HFFc6 (cell line): ENCODE results near the gene SSR1. TPM values are rescaled to one million over a fixed set of nuclear protein-coding genes. Genes with fewer than 3 reads are reported as not detected.
"Not testable (repeated sequence)": the region's sequence is repeated elsewhere in the genome, so short reads cannot be mapped to it uniquely, and the experiment has no call there.

Experiments
- DNase-seq: peaks from one replicate; pipeline ENCODE4 v3.0.0-alpha.2; 2018
- H3K27ac Mint-ChIP-seq: 2 replicates; pipeline ENCODE4 v1.8.0; 2020; ENCODE audit warnings: mild to moderate bottlenecking, mixed read lengths
- H3K27me3 Mint-ChIP-seq: 2 replicates; pipeline ENCODE4 v1.8.0; 2021; ENCODE audit warnings: mild to moderate bottlenecking, moderate library complexity, mixed read lengths; ENCODE audit not compliant: insufficient read depth
- H3K36me3 Mint-ChIP-seq: 2 replicates; pipeline ENCODE4 v1.8.0; 2021; ENCODE audit warnings: low read depth, mixed read lengths
- H3K4me1 Mint-ChIP-seq: 2 replicates; pipeline ENCODE4 v1.8.0; 2020; ENCODE audit warnings: low read depth, mixed read lengths
- H3K4me3 Mint-ChIP-seq: 2 replicates; pipeline ENCODE4 v1.8.0; 2020; ENCODE audit warnings: mild to moderate bottlenecking, moderate library complexity, mixed read lengths
- H3K9me3 Mint-ChIP-seq: 2 replicates; pipeline ENCODE4 v1.8.0; 2020; ENCODE audit warnings: mild to moderate bottlenecking, mixed read lengths
- total RNA-seq, 6 experiments: library from RNA; stranded (reverse); fragmentation: NEBNext Ultra II Directional; extraction: Animal tissue kit (Norgen Biotek cat#: 25700); gene quantifications; 2 replicates in 1 of 6; 3 replicates in 5 of 6; pipeline ENCODE4 v1.2.3, GENCODE V29; 2021
- TF ChIP-seq, protein P1 (sequence below): fragments of 200-600 bp; sonication (generic); IDR thresholded peaks from 2 replicates; pipeline ENCODE4 v1.5.0; 2021; ENCODE audit warnings: antibody characterized with exemption, mild to moderate bottlenecking

SSR1 gene
- total RNA-seq, 6 experiments from 2014 or later: 279 to 334 (median 307) TPM

DNA sequence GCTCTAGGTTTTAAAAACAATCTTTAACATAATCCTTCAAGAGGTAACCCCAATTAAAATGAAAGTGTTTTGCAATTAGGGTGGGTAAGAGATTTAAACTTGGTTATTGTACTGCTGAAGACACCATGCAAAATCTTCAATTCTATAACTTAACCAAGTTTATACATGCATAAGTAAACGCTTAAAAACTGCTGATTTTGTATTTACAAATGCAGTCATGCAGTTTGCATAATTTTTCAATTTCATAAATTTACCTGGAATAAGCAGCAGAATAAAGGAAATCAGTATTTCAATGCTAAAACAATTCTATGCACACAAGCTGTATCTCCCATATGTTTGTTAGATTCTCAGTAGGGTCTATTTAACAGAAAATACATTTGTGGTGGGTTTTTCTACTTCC, 22.9 kb downstream of the SSR1 start:
- no peak overlapping the region for H3K27ac Mint-ChIP-seq
- H3K36me3 Mint-ChIP-seq: peaks cover 34% of the 10 kb centered on the region
- H3K9me3 Mint-ChIP-seq: no peaks in the 10 kb centered on the region
- H3K4me1 Mint-ChIP-seq: no peaks in the 10 kb centered on the region
- H3K4me3 Mint-ChIP-seq: no peak overlapping the region
- TF ChIP-seq, protein P1, sequence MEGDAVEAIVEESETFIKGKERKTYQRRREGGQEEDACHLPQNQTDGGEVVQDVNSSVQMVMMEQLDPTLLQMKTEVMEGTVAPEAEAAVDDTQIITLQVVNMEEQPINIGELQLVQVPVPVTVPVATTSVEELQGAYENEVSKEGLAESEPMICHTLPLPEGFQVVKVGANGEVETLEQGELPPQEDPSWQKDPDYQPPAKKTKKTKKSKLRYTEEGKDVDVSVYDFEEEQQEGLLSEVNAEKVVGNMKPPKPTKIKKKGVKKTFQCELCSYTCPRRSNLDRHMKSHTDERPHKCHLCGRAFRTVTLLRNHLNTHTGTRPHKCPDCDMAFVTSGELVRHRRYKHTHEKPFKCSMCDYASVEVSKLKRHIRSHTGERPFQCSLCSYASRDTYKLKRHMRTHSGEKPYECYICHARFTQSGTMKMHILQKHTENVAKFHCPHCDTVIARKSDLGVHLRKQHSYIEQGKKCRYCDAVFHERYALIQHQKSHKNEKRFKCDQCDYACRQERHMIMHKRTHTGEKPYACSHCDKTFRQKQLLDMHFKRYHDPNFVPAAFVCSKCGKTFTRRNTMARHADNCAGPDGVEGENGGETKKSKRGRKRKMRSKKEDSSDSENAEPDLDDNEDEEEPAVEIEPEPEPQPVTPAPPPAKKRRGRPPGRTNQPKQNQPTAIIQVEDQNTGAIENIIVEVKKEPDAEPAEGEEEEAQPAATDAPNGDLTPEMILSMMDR: no peak
- no peak for DNase-seq
- no peaks in the 10 kb centered on the region; the same call in 1 of the 2 replicates for H3K27me3 Mint-ChIP-seq

GRCh38 chr6:7285416-7285815, 27.6 kb downstream of the SSR1 start:
- Mint-ChIP-seq H3K4me1 (no peaks in the 10 kb centered on the region), H3K9me3 (no peaks in the 10 kb centered on the region), H3K36me3 (peaks cover 29% of the 10 kb centered on the region), H3K4me3 (no peak overlapping the region), H3K27ac (no peak overlapping the region), H3K27me3 (peaks cover 1% of the 10 kb centered on the region; the same call in 1 of the 2 replicates)
- DNase-seq: no peak
- TF ChIP-seq, protein P1: no peak

- peaks cover 1% of the 10 kb centered on the region; the same call in 1 of the 2 replicates for H3K27me3 Mint-ChIP-seq
- no peak overlapping the region for H3K27ac Mint-ChIP-seq
- no peak for DNase-seq
- no peaks in the 10 kb centered on the region for H3K4me1 Mint-ChIP-seq
- no peak overlapping the region for H3K4me3 Mint-ChIP-seq
- peaks cover 22% of the 10 kb centered on the region for H3K36me3 Mint-ChIP-seq
- H3K9me3 Mint-ChIP-seq: no peaks in the 10 kb centered on the region
- TF ChIP-seq, protein P1: no peak
These were observed 29.3 kb downstream of the SSR1 start for GRCh38 chr6:7283676-7284075.

- Mint-ChIP-seq H3K27me3 (peaks cover 1% of the 10 kb centered on the region; the same call in 1 of the 2 replicates), H3K27ac (no peak overlapping the region), H3K9me3 (no peaks in the 10 kb centered on the region), H3K4me3 (no peak overlapping the region), H3K4me1 (no peaks in the 10 kb centered on the region), H3K36me3 (peaks cover 20% of the 10 kb centered on the region)
- DNase-seq: no peak
- TF ChIP-seq, protein P1: no peak
These were observed 30.7 kb downstream of the SSR1 start for GRCh38 chr6:7282097-7282906.

DNA sequence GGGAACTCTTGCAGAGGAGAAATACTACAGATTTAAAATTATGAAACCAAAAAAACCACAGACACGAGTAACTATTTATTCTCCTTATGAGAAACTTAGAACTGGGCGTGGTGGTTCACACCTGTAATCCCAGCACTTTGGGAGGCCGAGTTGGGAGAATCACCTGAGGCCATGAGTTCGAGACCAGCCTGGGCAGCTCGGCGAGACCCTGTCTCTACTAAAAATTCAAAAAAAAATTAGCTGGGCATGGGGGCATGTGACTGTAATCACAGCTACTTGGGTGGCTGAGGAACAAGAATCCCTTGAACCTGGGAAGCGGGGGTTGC, 36.8 kb downstream of the SSR1 start:
- Mint-ChIP-seq H3K9me3 (no peaks in the 10 kb centered on the region), H3K27ac (no peak overlapping the region), H3K4me3 (no peak overlapping the region), H3K4me1 (peaks cover 8% of the 10 kb centered on the region), H3K36me3 (no peaks in the 10 kb centered on the region), H3K27me3 (no peaks in the 10 kb centered on the region; the same call in 1 of the 2 replicates)
- TF ChIP-seq, protein P1: peak; percentile 62
- no peak for DNase-seq

GRCh38 chr6:7274525-7274924, 38.5 kb downstream of the SSR1 start:
- not testable (repeated sequence) for H3K36me3 Mint-ChIP-seq, H3K9me3 Mint-ChIP-seq

More at GRCh38 chr6:7274525-7274924, 38.5 kb downstream of the SSR1 start:
- not testable (repeated sequence) for H3K4me3 Mint-ChIP-seq, H3K27ac Mint-ChIP-seq, H3K4me1 Mint-ChIP-seq, DNase-seq, H3K27me3 Mint-ChIP-seq
